A673 (cell line): ENCODE data around the gene ZDHHC13. TPM values are rescaled to one million over a fixed set of nuclear protein-coding genes. Genes with fewer than 3 reads are reported as not detected.

Experiments used
- BruUV-seq: library from RNA; stranded (reverse); fragments of 400-500 nt; replicated peaks from 2 replicates; lab custom pipeline; 2021; lab: Mats Ljungman, UMichigan
- CTCF ChIA-PET: fragments of 300-600 bp; sonication (Branson Sonifier 250); formaldehyde crosslinking; loops from one replicate; lab custom pipeline; 2022; ENCODE audit warnings: antibody characterized with exemption; lab: Charles Lee
- POLR2A ChIA-PET: fragments of 300-600 bp; sonication (Branson Sonifier 250); formaldehyde crosslinking; loops from one replicate; lab custom pipeline; 2022; ENCODE audit warnings: antibody characterized with exemption; ENCODE audit not compliant: low non-redundant PET; lab: Charles Lee
- DNase-seq: peaks from one replicate; pipeline ENCODE4 v3.0.0-alpha.2; 2015; ENCODE audit warnings: low spot score
- H3K27ac ChIP-seq: fragments of 200-600 bp; sonication (generic); 2 replicates; pipeline ENCODE4 v1.5.1; 2016; ENCODE audit warnings: mixed run types, low read depth, mild to moderate bottlenecking, mixed read lengths, antibody characterized with exemption, low read length; ENCODE audit not compliant: poor library complexity, severe bottlenecking
- H3K27me3 ChIP-seq: fragments of 200-600 bp; sonication (generic); replicated peaks from 2 replicates; pipeline ENCODE4 v1.6.1; 2017; ENCODE audit warnings: mixed run types, low read depth, mild to moderate bottlenecking, mixed read lengths, antibody characterized with exemption, low read length; ENCODE audit not compliant: insufficient read depth, poor library complexity
- H3K36me3 ChIP-seq: fragments of 200-600 bp; sonication (generic); 2 replicates; pipeline ENCODE4 v1.6.1; 2016; ENCODE audit warnings: mixed run types, mild to moderate bottlenecking, mixed read lengths, antibody characterized with exemption, low read length; ENCODE audit not compliant: insufficient read depth, poor library complexity, severe bottlenecking
- H3K4me1 ChIP-seq: fragments of 200-600 bp; sonication (generic); 2 replicates; pipeline ENCODE4 v1.6.1; 2017; ENCODE audit warnings: mixed run types, mild to moderate bottlenecking, mixed read lengths, antibody characterized with exemption, low read length; ENCODE audit not compliant: insufficient read depth, poor library complexity, severe bottlenecking
- H3K4me3 ChIP-seq: fragments of 200-600 bp; sonication (generic); 2 replicates; pipeline ENCODE4 v1.5.1; 2016; ENCODE audit warnings: low read depth, mixed run types, mild to moderate bottlenecking, mixed read lengths, low read length; ENCODE audit not compliant: poor library complexity, severe bottlenecking
- H3K9me3 ChIP-seq: fragments of 200-600 bp; sonication (generic); 2 replicates; pipeline ENCODE4 v1.6.1; 2016; ENCODE audit warnings: mixed run types, low read depth, mild to moderate bottlenecking, mixed read lengths, antibody characterized with exemption, low read length; ENCODE audit not compliant: poor library complexity, severe bottlenecking
- EZH2 ChIP-seq: fragments of 200-600 bp; sonication (generic); IDR thresholded peaks from 2 replicates; pipeline ENCODE4 v1.6.1; 2017; ENCODE audit warnings: borderline replicate concordance, low read depth, mild to moderate bottlenecking, mixed read lengths, antibody characterized with exemption, low read length; ENCODE audit not compliant: poor library complexity, severe bottlenecking
- intact Hi-C: fragments of 100-400 bp; cut with micrococcal nuclease; formaldehyde crosslinking; loops from one replicate; pipeline ENCODE4 v1.10.0; 2022; ENCODE audit not compliant: unreplicated experiment
- total RNA-seq: library from RNA; stranded (reverse); gene quantifications from 2 replicates; pipeline ENCODE4 v1.2.3, GENCODE V29; 2021
- TF ChIP-seq, protein P1 (sequence below): fragments of 300-800, 200-600 bp; sonication (generic); conservative IDR thresholded peaks from 2 replicates; pipeline ENCODE4 v1.5.1; 2017; ENCODE audit warnings: low read depth, mild to moderate bottlenecking, antibody characterized with exemption, low read length, moderate library complexity, mixed read lengths

ZDHHC13 gene
- total RNA-seq, 1 experiment from 2014 or later = 10.3 TPM

DNA sequence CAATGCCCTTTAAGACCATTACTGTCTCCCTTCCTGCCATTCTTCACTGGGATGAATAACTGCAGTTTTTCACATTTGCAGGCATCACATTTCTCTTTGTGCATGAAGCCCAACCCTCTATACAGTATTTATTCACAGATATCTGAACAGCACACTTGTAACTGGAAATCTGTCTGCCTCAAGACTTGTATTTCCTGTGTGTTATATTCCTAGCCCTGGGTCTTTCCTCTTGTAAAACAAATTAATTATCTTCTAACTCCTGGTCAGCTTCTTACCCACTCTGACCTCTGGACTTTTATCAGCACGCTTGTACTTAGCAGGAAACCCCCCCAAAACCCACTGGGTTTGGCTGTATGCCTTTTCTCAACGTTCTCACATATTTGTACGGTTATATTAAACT, 82.8 kb downstream of the ZDHHC13 start:
- Histone ChIP-seq H3K36me3 (no peaks in the 10 kb centered on the region), H3K27ac (no peak overlapping the region), H3K4me1 (no peaks in the 10 kb centered on the region), H3K9me3 (no peaks in the 10 kb centered on the region), H3K4me3 (no peak overlapping the region), H3K27me3 (peaks cover 10% of the 10 kb centered on the region)
- ChIA-PET POLR2A (no interaction called here), CTCF (no interaction called here)
- no peak for DNase-seq
- intact Hi-C loops = no loop called here
- no TSS peak for BruUV-seq
- TF ChIP-seq, protein P1, sequence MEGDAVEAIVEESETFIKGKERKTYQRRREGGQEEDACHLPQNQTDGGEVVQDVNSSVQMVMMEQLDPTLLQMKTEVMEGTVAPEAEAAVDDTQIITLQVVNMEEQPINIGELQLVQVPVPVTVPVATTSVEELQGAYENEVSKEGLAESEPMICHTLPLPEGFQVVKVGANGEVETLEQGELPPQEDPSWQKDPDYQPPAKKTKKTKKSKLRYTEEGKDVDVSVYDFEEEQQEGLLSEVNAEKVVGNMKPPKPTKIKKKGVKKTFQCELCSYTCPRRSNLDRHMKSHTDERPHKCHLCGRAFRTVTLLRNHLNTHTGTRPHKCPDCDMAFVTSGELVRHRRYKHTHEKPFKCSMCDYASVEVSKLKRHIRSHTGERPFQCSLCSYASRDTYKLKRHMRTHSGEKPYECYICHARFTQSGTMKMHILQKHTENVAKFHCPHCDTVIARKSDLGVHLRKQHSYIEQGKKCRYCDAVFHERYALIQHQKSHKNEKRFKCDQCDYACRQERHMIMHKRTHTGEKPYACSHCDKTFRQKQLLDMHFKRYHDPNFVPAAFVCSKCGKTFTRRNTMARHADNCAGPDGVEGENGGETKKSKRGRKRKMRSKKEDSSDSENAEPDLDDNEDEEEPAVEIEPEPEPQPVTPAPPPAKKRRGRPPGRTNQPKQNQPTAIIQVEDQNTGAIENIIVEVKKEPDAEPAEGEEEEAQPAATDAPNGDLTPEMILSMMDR = no peak

DNA sequence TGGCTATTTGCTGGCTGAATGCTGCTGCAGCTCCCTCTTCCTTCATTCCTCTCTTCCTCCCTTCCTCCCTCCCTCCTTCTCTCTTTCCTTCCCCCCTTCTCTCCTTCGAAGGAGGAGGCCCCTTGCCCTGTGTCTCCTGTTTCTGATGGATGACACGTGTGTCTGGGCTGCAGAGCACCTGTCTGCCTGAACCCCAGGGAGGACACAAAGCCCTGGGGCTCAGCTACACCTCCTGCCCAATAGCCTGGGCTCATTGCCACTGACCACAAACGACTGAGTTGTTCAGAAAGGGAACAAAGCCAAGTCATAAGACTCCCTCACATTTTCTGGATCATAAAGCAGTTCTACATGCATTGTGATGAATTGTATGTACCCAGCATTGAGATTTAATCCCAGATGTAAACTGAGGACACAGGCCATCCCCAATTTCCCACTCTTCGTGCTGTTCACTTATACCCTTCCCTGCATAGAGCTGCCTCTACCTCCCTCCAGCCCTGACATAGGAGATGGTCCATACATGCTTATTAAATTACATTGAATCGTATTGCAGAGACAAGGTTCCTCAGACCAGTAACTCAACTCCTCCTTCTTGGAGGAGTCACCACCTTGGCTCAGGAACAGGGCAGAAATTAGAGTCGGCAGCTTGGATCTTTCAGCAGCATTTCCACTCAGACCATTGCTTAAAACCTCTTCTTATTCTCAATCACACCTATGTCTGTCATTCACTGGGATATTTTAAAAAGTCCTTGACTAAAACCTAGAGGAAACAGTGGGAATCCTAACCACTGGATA, 83.6 kb downstream of the ZDHHC13 start:
- Histone ChIP-seq H3K27ac (no peak overlapping the region), H3K4me1 (no peaks in the 10 kb centered on the region), H3K36me3 (no peaks in the 10 kb centered on the region), H3K27me3 (peaks cover 10% of the 10 kb centered on the region), H3K4me3 (no peak overlapping the region), H3K9me3 (no peaks in the 10 kb centered on the region)
- DNase-seq = no peak
- BruUV-seq = no TSS peak
- intact Hi-C loops = no loop called here
- ChIA-PET CTCF (no interaction called here), POLR2A (no interaction called here)
- TF ChIP-seq, protein P1 = no peak
- no peak for TF ChIP-seq EZH2

DNA sequence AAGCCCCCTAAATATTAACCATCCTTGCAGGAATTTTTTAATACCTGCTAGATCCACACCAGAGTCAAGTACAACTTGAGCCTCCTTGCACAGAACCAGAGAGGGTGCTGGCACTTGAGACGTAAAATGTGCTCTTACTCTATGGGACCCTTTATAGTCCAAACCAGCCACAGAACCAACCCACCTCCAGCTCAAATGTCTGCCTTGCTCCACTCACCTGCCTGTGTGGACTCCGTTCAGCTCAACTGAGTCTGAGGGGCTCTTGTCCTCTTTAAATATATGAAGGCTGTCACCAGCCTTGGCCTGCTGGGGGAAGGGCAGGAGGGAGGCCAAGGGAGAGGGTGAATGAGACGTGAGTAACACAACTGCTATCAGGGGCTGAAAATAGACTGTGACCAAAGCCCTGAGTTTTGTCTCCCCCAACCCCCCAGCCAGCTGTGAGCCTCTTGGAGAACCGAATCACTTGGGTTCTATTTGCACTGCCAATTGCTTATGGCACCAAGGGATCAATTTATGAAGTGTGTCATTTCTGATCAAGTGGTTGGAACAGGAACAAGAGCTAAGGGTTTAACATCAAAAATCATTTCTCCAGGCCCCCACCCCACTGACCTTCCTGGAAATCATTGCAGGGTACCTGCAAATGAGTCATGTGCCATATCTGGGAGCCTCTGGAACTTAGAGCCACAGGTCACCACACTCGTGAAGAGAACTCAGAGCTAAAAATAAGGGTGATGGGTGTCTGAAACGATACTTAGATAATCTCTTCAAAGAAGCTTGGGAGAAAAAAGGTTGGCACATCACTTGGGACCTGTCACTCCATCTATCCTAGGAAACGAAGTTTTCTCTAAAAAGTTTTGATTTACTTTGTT, 85.0 kb downstream of the ZDHHC13 start, which contains the start of gene CSRP3:
TSS of gene CSRP3 (minus strand) at position 247 of the 869 bp plus-strand sequence. CDS start 9,535 bp downstream, outside the sequence.
- CTCF ChIA-PET = no interaction called here
- H3K36me3 ChIP-seq = no peaks in the 10 kb centered on the region
- BruUV-seq = no TSS peak
- TF ChIP-seq, protein P1 = no peak
- no peak for TF ChIP-seq EZH2
- H3K27me3 ChIP-seq = peaks cover 12% of the 10 kb centered on the region
- POLR2A ChIA-PET = no interaction called here
- no peak within 1 kb of the TSS for H3K27ac ChIP-seq
- no peak within 1 kb of the TSS for H3K4me3 ChIP-seq
- H3K9me3 ChIP-seq = no peaks in the 10 kb centered on the region
- H3K4me1 ChIP-seq = no peaks in the 10 kb centered on the region
- intact Hi-C loops = no loop called here
- DNase-seq = no peak
